GM12801 (cell line): Measurements from ENCODE around the gene PTPRC.

Source experiments
- CTCF ChIP-seq: IDR thresholded peaks from one replicate; pipeline ENCODE4 v1.5.1; 2011; ENCODE audit warnings: control low read depth; ENCODE audit not compliant: insufficient read length; ENCODE audit errors: extremely low read depth

The PTPRC gene

GRCh38 chr1:198669771-198670170 lies 30.9 kb downstream of the PTPRC start:
- TF ChIP-seq CTCF = no peak

GRCh38 chr1:198671136-198671535 lies 32.3 kb downstream of the PTPRC start:
- TF ChIP-seq CTCF = no peak

- no peak for TF ChIP-seq CTCF
Observed at GRCh38 chr1:198672124-198672523, 33.3 kb downstream of the PTPRC start.

- TF ChIP-seq CTCF = no peak
Observed at GRCh38 chr1:198674009-198674408, 35.2 kb downstream of the PTPRC start.

- TF ChIP-seq CTCF = no peak
Observed at GRCh38 chr1:198676253-198676652, 37.4 kb downstream of the PTPRC start.

- no peak for TF ChIP-seq CTCF
Observed at GRCh38 chr1:198677027-198677426, 38.2 kb downstream of the PTPRC start.

- no peak for TF ChIP-seq CTCF
Observed at GRCh38 chr1:198677871-198678270, 39.0 kb downstream of the PTPRC start.

GRCh38 chr1:198678301-198678836 lies 39.5 kb downstream of the PTPRC start:
- TF ChIP-seq CTCF = no peak
